IMR-90 (cell line): ENCODE data around the gene DRAP1.

Experiments used
- MAZ ChIP-seq: IDR thresholded peaks from 2 replicates; pipeline ENCODE4 v1.6.1; 2012; ENCODE audit warnings: low read depth, mild to moderate bottlenecking, low read length, improper control_type of control experiment, moderate library complexity, borderline replicate concordance
- MXI1 ChIP-seq: IDR thresholded peaks from 2 replicates; pipeline ENCODE4 v1.6.1; 2012; ENCODE audit warnings: low read depth, mild to moderate bottlenecking, low read length, moderate library complexity, borderline replicate concordance
- POLR2A ChIP-seq: IDR thresholded peaks from 2 replicates; pipeline ENCODE4 v1.6.1; 2012; ENCODE audit warnings: mild to moderate bottlenecking, low read depth, low read length
- RCOR1 ChIP-seq: IDR thresholded peaks from 2 replicates; pipeline ENCODE4 v1.6.1; 2012; ENCODE audit warnings: mild to moderate bottlenecking, low read length, improper control_type of control experiment; ENCODE audit not compliant: insufficient replicate concordance
- RFX5 ChIP-seq: IDR thresholded peaks from 2 replicates; pipeline ENCODE4 v1.8.0; 2012; ENCODE audit warnings: low read depth, mild to moderate bottlenecking, low read length, moderate library complexity
- SMC3 ChIP-seq: fragments of 150-350 bp; IDR thresholded peaks from 2 replicates; pipeline ENCODE4 v1.6.1; 2016; ENCODE audit warnings: low read depth, mild to moderate bottlenecking, antibody characterized with exemption, low read length, moderate library complexity
- TF ChIP-seq, protein P1 (sequence below): conservative IDR thresholded peaks from 2 replicates; pipeline ENCODE4 v1.5.1; 2012; ENCODE audit warnings: mild to moderate bottlenecking, low read depth, low read length, improper control_type of control experiment

DNA sequence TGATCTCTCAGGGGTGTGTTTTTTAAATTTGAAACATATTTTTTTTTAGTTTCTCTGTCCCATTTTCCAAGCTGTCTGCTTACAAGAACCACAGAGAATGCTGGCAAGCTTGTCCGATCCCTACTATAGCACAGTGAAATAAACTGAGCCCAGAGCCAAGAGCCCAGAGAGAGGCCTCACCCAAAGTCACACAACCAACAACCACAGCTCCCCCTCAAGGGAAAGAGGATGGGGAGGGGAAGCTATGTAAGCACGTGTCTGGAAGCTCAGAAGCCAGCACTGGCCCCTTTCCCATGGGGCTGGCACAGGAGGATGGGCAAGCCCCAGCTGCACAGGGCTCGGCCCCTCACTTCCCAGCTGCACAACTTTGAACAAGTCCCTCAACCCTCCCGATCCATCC lies 39.1 kb downstream of the DRAP1 start:
- TF ChIP-seq, protein P1, sequence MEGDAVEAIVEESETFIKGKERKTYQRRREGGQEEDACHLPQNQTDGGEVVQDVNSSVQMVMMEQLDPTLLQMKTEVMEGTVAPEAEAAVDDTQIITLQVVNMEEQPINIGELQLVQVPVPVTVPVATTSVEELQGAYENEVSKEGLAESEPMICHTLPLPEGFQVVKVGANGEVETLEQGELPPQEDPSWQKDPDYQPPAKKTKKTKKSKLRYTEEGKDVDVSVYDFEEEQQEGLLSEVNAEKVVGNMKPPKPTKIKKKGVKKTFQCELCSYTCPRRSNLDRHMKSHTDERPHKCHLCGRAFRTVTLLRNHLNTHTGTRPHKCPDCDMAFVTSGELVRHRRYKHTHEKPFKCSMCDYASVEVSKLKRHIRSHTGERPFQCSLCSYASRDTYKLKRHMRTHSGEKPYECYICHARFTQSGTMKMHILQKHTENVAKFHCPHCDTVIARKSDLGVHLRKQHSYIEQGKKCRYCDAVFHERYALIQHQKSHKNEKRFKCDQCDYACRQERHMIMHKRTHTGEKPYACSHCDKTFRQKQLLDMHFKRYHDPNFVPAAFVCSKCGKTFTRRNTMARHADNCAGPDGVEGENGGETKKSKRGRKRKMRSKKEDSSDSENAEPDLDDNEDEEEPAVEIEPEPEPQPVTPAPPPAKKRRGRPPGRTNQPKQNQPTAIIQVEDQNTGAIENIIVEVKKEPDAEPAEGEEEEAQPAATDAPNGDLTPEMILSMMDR = no peak
- TF ChIP-seq RCOR1 (no peak), SMC3 (no peak), RFX5 (no peak), POLR2A (no peak), MXI1 (no peak), MAZ (no peak)
